GM12872 (cell line): ENCODE measurements around the gene SIRT5.

Experiments
- TF ChIP-seq, protein P1 (sequence below): IDR thresholded peaks from 3 replicates; pipeline ENCODE4 v1.5.1; 2011; ENCODE audit warnings: low read depth, mild to moderate bottlenecking, low read length, moderate library complexity; ENCODE audit not compliant: insufficient read depth

The SIRT5 gene

DNA sequence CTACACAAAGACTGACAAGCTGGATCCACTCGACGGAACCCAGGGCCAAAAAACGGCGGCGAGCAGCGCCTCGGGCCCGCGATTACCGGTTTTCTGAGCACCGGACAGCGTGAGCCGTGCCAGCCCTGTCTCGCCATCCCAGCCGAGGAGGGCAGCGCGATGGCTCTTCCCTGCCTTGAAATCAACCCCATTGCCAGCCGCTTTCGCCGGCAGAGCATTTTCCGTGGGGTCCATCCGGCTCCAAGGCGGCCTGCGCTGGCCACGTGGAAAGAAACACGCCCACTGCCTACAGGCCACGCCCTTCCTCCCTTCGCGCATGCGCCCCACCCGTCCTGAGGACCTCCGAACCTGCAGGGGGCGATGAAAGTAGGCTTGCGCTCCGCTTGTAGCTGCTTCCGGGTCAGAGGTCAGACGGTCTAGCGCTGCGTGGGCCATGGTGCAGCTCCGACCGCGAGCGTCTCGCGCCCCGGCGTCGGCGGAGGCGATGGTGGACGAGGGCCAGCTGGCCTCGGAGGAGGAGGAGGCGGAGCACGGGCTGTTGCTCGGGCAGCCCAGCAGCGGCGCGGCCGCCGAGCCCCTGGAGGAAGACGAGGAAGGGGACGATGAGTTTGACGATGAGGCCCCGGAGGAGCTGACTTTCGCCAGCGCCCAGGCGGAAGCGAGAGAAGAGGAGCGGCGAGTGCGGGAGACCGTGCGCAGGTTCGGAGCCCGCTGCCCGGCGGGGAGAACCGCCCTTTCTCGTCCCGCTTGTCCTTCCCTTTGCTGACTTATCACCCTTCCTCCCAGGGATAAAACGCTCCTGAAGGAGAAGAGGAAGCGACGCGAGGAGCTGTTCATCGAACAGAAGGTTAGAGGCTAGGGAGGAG lies 40.8 kb downstream of the SIRT5 start, which contains the start of gene NOL7:
Gene NOL7 (plus strand): TSS at position 410 of the 866 bp plus-strand sequence. CDS start 24 bp downstream, at position 434.
- TF ChIP-seq, protein P1, sequence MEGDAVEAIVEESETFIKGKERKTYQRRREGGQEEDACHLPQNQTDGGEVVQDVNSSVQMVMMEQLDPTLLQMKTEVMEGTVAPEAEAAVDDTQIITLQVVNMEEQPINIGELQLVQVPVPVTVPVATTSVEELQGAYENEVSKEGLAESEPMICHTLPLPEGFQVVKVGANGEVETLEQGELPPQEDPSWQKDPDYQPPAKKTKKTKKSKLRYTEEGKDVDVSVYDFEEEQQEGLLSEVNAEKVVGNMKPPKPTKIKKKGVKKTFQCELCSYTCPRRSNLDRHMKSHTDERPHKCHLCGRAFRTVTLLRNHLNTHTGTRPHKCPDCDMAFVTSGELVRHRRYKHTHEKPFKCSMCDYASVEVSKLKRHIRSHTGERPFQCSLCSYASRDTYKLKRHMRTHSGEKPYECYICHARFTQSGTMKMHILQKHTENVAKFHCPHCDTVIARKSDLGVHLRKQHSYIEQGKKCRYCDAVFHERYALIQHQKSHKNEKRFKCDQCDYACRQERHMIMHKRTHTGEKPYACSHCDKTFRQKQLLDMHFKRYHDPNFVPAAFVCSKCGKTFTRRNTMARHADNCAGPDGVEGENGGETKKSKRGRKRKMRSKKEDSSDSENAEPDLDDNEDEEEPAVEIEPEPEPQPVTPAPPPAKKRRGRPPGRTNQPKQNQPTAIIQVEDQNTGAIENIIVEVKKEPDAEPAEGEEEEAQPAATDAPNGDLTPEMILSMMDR, result peak; percentile 96

DNA sequence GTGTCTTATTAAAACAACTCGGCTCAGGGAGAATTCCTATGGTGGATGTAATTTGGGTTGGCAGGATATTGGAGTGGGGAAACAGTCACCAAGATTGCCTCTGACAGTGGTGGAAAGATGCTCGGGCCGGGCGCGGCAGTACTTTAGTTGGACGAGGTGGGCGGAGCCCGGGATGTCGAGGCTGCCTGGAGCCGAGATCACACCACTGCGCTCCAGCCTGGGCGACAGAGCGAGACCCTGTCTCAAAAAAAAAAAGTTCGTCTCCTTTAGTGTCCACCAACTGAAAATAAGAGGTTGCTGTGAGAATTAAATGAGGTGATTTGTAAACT lies 41.4 kb downstream of the SIRT5 start:
- TF ChIP-seq, protein P1, result no peak

DNA sequence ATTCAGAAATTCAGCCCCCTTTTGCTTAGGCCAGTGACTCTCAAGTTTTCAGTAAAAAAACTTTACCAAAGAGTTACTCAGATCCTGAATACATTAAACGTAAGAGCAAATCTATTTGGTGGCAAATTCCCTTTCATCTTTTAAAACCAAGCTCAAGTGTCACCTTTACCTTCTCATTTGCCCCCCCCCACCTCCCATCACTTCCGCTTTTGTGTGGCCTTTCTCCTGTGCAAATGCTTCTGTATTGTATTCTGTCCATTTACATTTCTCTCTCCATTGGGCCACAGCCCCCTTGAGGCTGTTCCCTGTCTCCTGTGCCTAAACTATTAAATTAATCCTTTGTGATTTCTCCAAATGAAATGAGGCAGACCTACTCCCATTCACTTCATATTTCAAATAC lies 42.7 kb downstream of the SIRT5 start:
- TF ChIP-seq, protein P1, result no peak

DNA sequence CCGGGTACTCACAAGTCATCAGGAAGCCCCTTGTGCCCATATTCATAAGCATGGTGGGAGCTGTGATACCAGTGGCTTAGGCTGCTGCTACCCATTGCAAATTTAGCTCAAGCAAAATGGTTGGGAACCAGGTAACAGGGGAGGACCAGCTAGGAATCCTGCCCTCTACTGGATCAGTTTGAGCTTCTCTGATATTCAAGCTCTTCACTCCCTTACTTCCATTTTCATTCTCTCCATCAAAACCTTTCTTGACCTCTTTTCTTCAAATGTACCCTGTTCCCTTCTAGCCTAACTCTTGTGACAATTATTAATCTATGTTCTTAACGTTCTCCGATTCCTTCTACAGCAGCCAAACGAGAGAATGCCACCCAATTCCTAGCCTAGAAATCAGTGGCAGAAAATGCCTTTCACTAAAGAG lies 50.5 kb downstream of the SIRT5 start:
- TF ChIP-seq, protein P1, result peak; percentile 75

DNA sequence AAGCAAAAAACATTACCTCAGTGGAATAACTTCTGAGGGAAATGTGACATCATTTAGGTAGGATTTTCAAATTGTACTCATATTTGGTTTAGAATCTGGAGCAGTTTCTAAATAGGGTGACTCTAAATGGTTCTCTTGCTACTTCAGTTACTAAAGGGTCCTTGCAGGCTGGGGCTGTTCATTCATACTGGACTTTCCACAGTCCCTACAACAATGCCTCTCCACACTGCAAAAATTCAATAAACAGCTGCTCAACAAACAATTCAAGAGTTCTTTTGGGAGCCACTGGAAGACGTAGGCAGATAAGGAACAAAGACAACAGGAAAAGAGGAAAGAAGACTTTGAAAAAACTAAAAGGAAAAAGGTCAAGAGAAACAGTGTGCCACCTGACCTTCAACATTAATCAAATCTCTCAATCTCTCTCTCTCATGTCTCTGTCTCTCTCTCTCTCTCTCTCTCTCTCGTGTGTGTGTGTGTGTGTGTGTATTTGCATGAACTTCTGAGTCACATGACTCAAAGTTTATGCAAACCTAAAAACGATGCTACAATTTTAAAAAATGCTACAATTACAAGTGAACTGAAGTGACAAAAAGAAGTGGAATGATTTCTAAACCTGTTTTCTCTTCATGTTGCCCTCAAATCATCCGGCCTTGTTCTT lies 55.2 kb downstream of the SIRT5 start:
- TF ChIP-seq, protein P1, result no peak

- TF ChIP-seq, protein P1, result no peak
Measured at GRCh38 chr6:13630499-13630898, 56.1 kb downstream of the SIRT5 start.

GRCh38 chr6:13633343-13633742 lies 58.9 kb downstream of the SIRT5 start:
- TF ChIP-seq, protein P1, result no peak
